Measurements from ENCODE around the gene CATSPERE.
"Not testable (repeated sequence)": the region's sequence is repeated elsewhere in the genome, so short reads cannot be mapped to it uniquely, and the experiment has no call there.

The CATSPERE gene

GRCh38 chr1:244494653-244495052 is 33.6 kb downstream of the CATSPERE start:
- H3K27ac ChIP-seq: no peak overlapping the region
- H3K4me3 ChIP-seq (ENCODE audit: low read depth, low read length): no peak overlapping the region
- no peak for DNase-seq
- no peaks in the 10 kb centered on the region for H3K9me3 ChIP-seq (ENCODE audit: severe bottlenecking)
- TF ChIP-seq CTCF (IDR thresholded peaks at IDR 0.05; ENCODE audit: low read depth, low read length): no peak
- H3K27me3 ChIP-seq (ENCODE audit: insufficient read depth, low read depth, severe bottlenecking): no peaks in the 10 kb centered on the region
- H3K36me3 ChIP-seq: no peaks in the 10 kb centered on the region

GRCh38 chr1:244496186-244496585 is 35.1 kb downstream of the CATSPERE start:
- H3K27ac ChIP-seq: no peak overlapping the region
- no peaks in the 10 kb centered on the region for H3K36me3 ChIP-seq
- no peaks in the 10 kb centered on the region for H3K27me3 ChIP-seq (ENCODE audit: insufficient read depth, low read depth, severe bottlenecking)
- no peak overlapping the region for H3K4me3 ChIP-seq (ENCODE audit: low read depth, low read length)
- H3K9me3 ChIP-seq (ENCODE audit: severe bottlenecking): no peaks in the 10 kb centered on the region
- TF ChIP-seq CTCF (IDR thresholded peaks at IDR 0.05; ENCODE audit: low read depth, low read length): no peak
- no peak for DNase-seq

- H3K36me3 ChIP-seq: no peaks in the 10 kb centered on the region
Observed at GRCh38 chr1:244497805-244498204, 36.7 kb downstream of the CATSPERE start.

GRCh38 chr1:244499484-244499883 is 38.4 kb downstream of the CATSPERE start:
- H3K27ac ChIP-seq; H3K4me3 ChIP-seq (ENCODE audit: low read depth, low read length); DNase-seq; H3K9me3 ChIP-seq (ENCODE audit: severe bottlenecking); H3K27me3 ChIP-seq (ENCODE audit: insufficient read depth, low read depth, severe bottlenecking); H3K36me3 ChIP-seq: not testable (repeated sequence)

More at GRCh38 chr1:244497805-244498204, 36.7 kb downstream of the CATSPERE start:
- Histone ChIP-seq H3K9me3 (ENCODE audit: severe bottlenecking) (no peaks in the 10 kb centered on the region), H3K27me3 (ENCODE audit: insufficient read depth, low read depth, severe bottlenecking) (no peaks in the 10 kb centered on the region), H3K27ac (no peak overlapping the region), H3K4me3 (ENCODE audit: low read depth, low read length) (no peak overlapping the region)
- DNase-seq: no peak
- no peak for TF ChIP-seq CTCF (IDR thresholded peaks at IDR 0.05; ENCODE audit: low read depth, low read length)

GRCh38 chr1:244500515-244500914 is 39.4 kb downstream of the CATSPERE start:
- not testable (repeated sequence) for H3K27me3 ChIP-seq (ENCODE audit: insufficient read depth, low read depth, severe bottlenecking); H3K27ac ChIP-seq; H3K36me3 ChIP-seq; DNase-seq; H3K4me3 ChIP-seq (ENCODE audit: low read depth, low read length); H3K9me3 ChIP-seq (ENCODE audit: severe bottlenecking)

- no peak overlapping the region for H3K4me3 ChIP-seq (ENCODE audit: low read depth, low read length)
- no peak overlapping the region for H3K27ac ChIP-seq
- H3K36me3 ChIP-seq: no peaks in the 10 kb centered on the region
- TF ChIP-seq CTCF (IDR thresholded peaks at IDR 0.05; ENCODE audit: low read depth, low read length): no peak
- DNase-seq: no peak
- no peaks in the 10 kb centered on the region for H3K9me3 ChIP-seq (ENCODE audit: severe bottlenecking)
- H3K27me3 ChIP-seq (ENCODE audit: insufficient read depth, low read depth, severe bottlenecking): no peaks in the 10 kb centered on the region
Observed at GRCh38 chr1:244502630-244503029, 41.6 kb downstream of the CATSPERE start.

- Histone ChIP-seq H3K27ac (no peak overlapping the region), H3K36me3 (no peaks in the 10 kb centered on the region), H3K4me3 (ENCODE audit: low read depth, low read length) (no peak overlapping the region), H3K27me3 (ENCODE audit: insufficient read depth, low read depth, severe bottlenecking) (no peaks in the 10 kb centered on the region), H3K9me3 (ENCODE audit: severe bottlenecking) (peaks cover 4% of the 10 kb centered on the region)
- no peak for DNase-seq
- no peak for TF ChIP-seq CTCF (IDR thresholded peaks at IDR 0.05; ENCODE audit: low read depth, low read length)
Observed at GRCh38 chr1:244513493-244513892, 52.4 kb downstream of the CATSPERE start.

All from WERI-Rb-1 (cell line).